Hepatocyte (in vitro differentiated cells): ENCODE measurements around the gene ENO2.

Experiments
- EZH2phosphoT487 ChIP-seq: fragments of 200-600 bp; sonication (generic); IDR thresholded peaks from one replicate; pipeline ENCODE4 v1.6.1; 2018; ENCODE audit warnings: antibody characterized with exemption, mild to moderate bottlenecking, low read depth, moderate library complexity; ENCODE audit not compliant: unreplicated experiment, severe bottlenecking
- TF ChIP-seq, protein P1 (sequence below): fragments of 200-600 bp; sonication (generic); IDR thresholded peaks from 2 replicates; pipeline ENCODE4 v1.5.1; 2016; ENCODE audit warnings: antibody characterized with exemption, mild to moderate bottlenecking; ENCODE audit not compliant: poor library complexity

DNA sequence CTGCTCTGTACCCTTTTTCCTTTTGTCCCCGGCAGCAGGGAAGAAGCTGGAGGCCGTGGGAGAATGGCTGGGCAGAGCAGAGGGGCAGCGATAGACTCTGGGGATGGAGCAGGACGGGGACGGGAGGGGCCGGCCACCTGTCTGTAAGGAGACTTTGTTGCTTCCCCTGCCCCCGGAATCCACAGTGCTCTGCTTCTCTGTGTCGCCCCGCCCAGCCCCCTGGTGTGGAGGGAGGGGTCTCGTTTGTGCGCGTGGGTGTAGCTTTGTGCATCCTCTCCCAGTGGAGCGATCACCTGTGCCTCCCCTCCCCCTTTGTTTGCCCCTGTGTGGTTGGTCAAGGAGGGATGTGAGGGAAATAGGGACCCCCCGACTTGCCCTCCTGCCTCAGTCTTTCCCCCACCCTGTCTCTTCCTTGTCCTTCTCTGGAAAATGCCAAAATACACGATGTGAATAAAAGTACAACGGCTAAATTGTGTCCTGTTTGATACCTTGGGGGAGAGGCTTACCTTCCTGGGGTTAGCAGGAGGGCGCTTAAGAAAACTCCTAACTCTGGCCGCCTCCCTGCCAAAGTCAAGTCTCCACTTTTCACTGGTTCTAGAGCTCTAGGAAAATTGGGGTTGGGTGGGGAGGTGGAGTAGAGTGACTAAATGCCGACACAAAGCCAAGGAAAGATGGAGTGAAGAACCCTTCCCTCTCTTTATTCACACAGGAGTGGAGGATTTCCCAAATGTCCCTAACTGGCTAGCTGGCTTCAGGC lies 48.0 kb upstream of the ENO2 start:
- TF ChIP-seq EZH2phosphoT487, result no peak
- TF ChIP-seq, protein P1, sequence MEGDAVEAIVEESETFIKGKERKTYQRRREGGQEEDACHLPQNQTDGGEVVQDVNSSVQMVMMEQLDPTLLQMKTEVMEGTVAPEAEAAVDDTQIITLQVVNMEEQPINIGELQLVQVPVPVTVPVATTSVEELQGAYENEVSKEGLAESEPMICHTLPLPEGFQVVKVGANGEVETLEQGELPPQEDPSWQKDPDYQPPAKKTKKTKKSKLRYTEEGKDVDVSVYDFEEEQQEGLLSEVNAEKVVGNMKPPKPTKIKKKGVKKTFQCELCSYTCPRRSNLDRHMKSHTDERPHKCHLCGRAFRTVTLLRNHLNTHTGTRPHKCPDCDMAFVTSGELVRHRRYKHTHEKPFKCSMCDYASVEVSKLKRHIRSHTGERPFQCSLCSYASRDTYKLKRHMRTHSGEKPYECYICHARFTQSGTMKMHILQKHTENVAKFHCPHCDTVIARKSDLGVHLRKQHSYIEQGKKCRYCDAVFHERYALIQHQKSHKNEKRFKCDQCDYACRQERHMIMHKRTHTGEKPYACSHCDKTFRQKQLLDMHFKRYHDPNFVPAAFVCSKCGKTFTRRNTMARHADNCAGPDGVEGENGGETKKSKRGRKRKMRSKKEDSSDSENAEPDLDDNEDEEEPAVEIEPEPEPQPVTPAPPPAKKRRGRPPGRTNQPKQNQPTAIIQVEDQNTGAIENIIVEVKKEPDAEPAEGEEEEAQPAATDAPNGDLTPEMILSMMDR, result no peak
